Measurements from ENCODE around the gene ACACB. TPM values are rescaled to one million over a fixed set of nuclear protein-coding genes. Genes with fewer than 3 reads are reported as not detected.

Gene ACACB
- total and polyA plus RNA-seq, 2 experiments from 2014 or later, result 6.2 to 15.4 TPM

DNA sequence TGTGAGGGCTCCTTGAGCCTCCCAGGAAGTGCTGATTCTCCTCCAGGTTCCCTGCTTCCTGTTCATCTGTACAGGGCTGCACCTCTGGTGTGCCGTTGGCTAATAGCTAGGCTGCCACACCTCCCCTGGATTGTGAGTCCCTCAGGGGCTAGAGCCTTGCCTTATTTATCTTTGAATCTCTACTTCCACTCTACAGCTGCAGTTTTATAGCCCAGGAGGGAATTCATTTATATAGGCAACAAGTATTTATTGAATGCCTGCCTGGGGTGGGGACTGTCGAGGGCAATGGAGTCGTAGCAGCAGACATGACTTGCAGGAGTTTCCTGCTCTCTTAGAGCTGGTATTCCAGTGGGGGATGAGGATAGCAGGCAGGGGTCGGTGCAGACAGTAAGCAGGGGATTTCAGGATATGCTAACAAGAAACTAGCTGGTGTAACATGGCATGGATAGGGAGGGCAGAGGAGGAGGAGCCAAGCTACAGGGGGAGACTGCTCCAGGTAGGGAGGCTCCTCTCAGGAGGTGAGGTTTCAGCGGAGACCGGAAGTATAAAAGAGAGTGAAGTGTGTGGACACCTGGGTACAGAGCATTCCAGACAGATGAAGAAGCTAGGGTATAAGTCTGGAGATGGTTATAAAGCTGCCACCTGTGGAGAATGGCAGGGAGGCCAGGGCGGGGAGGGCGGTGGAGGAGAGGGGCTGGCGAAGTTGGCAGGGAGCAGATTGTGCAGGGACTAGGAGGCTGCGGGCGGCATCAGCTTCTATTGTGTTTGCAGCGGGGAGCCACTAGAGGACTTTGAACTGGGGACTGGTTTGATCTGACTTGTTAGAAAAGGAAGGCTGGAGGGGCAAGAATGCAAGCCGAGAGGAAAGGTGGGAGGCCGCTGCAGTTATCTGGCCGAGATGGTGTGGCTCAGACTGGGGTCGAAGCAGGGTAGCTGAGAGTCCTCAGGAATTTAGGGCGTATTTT, 46.8 kb upstream of the ACACB start:
- H3K36me3 Mint-ChIP-seq (ENCODE audit: low read depth), result peaks cover under 1% of the 10 kb centered on the region; the same call in 2 of the 3 replicates
- peak overlapping the region; percentile 88 for H2AFZ ChIP-seq
- H3K4me2 ChIP-seq, result peak overlapping the region; percentile 48; the same call in 1 of the 2 replicates
- no peak for TF ChIP-seq EZH2 (IDR thresholded peaks at IDR 0.05; ENCODE audit: low read depth, unreplicated experiment)
- no peak for TF ChIP-seq NANOG (IDR thresholded peaks at IDR 0.05; ENCODE audit: borderline replicate concordance)
- TF ChIP-seq, protein P1, sequence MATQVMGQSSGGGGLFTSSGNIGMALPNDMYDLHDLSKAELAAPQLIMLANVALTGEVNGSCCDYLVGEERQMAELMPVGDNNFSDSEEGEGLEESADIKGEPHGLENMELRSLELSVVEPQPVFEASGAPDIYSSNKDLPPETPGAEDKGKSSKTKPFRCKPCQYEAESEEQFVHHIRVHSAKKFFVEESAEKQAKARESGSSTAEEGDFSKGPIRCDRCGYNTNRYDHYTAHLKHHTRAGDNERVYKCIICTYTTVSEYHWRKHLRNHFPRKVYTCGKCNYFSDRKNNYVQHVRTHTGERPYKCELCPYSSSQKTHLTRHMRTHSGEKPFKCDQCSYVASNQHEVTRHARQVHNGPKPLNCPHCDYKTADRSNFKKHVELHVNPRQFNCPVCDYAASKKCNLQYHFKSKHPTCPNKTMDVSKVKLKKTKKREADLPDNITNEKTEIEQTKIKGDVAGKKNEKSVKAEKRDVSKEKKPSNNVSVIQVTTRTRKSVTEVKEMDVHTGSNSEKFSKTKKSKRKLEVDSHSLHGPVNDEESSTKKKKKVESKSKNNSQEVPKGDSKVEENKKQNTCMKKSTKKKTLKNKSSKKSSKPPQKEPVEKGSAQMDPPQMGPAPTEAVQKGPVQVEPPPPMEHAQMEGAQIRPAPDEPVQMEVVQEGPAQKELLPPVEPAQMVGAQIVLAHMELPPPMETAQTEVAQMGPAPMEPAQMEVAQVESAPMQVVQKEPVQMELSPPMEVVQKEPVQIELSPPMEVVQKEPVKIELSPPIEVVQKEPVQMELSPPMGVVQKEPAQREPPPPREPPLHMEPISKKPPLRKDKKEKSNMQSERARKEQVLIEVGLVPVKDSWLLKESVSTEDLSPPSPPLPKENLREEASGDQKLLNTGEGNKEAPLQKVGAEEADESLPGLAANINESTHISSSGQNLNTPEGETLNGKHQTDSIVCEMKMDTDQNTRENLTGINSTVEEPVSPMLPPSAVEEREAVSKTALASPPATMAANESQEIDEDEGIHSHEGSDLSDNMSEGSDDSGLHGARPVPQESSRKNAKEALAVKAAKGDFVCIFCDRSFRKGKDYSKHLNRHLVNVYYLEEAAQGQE (IDR thresholded peaks at IDR 0.05; ENCODE audit: unreplicated experiment), result no peak
- TF ChIP-seq CREB1 (CRISPR knock-in tag; IDR thresholded peaks at IDR 0.05; ENCODE audit: low read depth), result no peak
- no peak for TF ChIP-seq STAT1 (IDR thresholded peaks at IDR 0.05; ENCODE audit: unreplicated experiment)
- TF ChIP-seq ZNF462 (CRISPR knock-in tag; IDR thresholded peaks at IDR 0.05), result no peak
- no peak for TF ChIP-seq ZNF114 (CRISPR knock-in tag; IDR thresholded peaks at IDR 0.05)
- TF ChIP-seq ZNF331 (CRISPR knock-in tag; IDR thresholded peaks at IDR 0.05; ENCODE audit: low read depth), result no peak
- no peak for TF ChIP-seq JUNB (IDR thresholded peaks at IDR 0.05; ENCODE audit: unreplicated experiment)
- no peak for TF ChIP-seq EZH2phosphoT487 (IDR thresholded peaks at IDR 0.05; ENCODE audit: unreplicated experiment)
- no peak for TF ChIP-seq POLR2AphosphoS5 (IDR thresholded peaks at IDR 0.05; ENCODE audit: low read depth)
- TF ChIP-seq, protein P2, sequence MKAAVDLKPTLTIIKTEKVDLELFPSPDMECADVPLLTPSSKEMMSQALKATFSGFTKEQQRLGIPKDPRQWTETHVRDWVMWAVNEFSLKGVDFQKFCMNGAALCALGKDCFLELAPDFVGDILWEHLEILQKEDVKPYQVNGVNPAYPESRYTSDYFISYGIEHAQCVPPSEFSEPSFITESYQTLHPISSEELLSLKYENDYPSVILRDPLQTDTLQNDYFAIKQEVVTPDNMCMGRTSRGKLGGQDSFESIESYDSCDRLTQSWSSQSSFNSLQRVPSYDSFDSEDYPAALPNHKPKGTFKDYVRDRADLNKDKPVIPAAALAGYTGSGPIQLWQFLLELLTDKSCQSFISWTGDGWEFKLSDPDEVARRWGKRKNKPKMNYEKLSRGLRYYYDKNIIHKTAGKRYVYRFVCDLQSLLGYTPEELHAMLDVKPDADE (IDR thresholded peaks at IDR 0.05), result no peak
- no peak; a peak in 1 of 4 replicates for TF ChIP-seq CTCF (conservative IDR thresholded peaks at IDR 0.05; ENCODE audit: low read depth in 2 of 2)
- H3K36me3 ChIP-seq (ENCODE audit: insufficient read depth), result no peaks in the 10 kb centered on the region
- H3K27me3 Mint-ChIP-seq (ENCODE audit: insufficient read depth, low read depth, poor library complexity), result no peaks in the 10 kb centered on the region
- peak; percentile 69 for DNase-seq (ENCODE audit: low spot score)
- H3K27ac Mint-ChIP-seq, result peak overlapping the region; percentile 77
- no peak overlapping the region for H3K4me3 ChIP-seq
- H3K4me1 ChIP-seq (ENCODE audit: insufficient read depth), result peaks cover 6% of the 10 kb centered on the region
- no peaks in the 10 kb centered on the region for H3K79me2 ChIP-seq (replicated peaks; ENCODE audit: insufficient read depth)
- no peaks in the 10 kb centered on the region for H3K9me2 ChIP-seq (ENCODE audit: insufficient read depth)
- no peaks in the 10 kb centered on the region for H4K20me1 ChIP-seq (replicated peaks; ENCODE audit: insufficient read depth)
- H3K9me3 Mint-ChIP-seq, result no peaks in the 10 kb centered on the region
- peak overlapping the region; percentile 53 for H3K4me3 Mint-ChIP-seq
- no peaks in the 10 kb centered on the region for H3F3A ChIP-seq (replicated peaks; ENCODE audit: low read depth)
- ATAC-seq, result peak; percentile 93
- H3K27me3 ChIP-seq (ENCODE audit: insufficient read depth), result no peaks in the 10 kb centered on the region
- no peak overlapping the region for H3K27ac ChIP-seq (ENCODE audit: low read depth)
- H3K4me1 Mint-ChIP-seq, result peaks cover 19% of the 10 kb centered on the region

All from GM23338 (cell line).